SKM-1 (cell line): ENCODE results near the gene TMEM128.
"Not testable (repeated sequence)": the region's sequence is repeated elsewhere in the genome, so short reads cannot be mapped to it uniquely, and the experiment has no call there.

ENCODE experiments used
- DNase-seq: peaks from one replicate; lab custom pipeline; 2025; ENCODE audit not compliant: unreplicated experiment; lab: John Stamatoyannopoulos, UW

The TMEM128 gene

DNA sequence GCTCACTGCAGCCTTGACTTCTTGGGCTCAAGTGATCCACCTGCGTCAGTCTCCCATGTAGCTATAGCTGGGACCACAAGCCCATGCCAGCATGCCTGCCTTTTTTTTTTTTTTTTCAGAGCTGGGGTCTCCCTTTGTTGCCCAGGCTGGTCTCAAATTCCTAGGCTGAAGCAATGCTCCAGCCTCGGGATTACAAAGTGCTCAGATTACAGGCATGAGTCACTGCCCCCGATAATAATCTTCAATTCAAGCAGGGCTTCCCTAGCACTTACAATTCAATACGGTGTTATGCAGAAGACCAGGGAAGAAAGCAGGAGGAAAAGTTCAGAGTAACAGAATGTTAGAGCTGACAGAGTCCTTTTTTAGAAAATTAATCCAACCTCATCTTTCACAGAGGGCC lies 47.4 kb downstream of the TMEM128 start:
- DNase-seq, result no peak

DNA sequence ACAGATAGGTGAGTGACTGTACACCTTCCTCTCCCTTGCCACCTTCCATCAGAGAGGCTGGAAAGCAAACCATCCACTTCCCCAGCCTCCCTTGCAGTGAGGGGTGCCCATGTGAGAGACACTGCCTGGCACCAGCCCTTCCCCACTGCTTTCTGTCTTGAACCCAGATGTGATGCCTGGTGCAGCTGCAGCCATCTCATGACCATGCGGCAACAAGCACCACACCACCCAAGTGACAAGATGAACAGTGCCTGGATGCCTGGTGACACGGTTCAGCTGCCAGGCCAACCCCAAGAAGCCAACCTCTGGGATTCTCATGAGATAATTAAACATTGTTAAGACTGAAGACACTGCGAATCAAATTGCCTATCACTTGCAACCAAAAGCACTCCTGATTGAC lies 52.7 kb downstream of the TMEM128 start:
- DNase-seq, result no peak

DNA sequence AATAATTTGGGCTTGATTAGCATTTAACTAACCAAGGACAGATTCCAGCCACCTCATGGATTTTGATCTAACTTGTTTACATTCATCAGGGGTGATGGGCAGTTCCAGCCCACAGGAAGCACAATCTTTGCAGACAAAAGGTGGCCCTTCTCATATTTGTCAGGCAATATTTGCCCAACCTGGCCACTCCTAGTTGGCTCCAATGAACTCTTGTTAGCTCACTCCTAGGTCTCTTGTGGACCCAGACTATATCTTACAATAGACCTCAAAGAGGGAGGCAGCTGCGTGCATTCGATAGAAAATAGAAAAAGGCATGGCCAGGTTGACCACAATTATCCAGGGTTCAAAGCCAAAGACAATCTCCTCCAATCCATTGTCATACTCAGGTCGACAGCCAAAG lies 59.5 kb downstream of the TMEM128 start:
- not testable (repeated sequence) for DNase-seq
